ENCODE data around the gene AGBL4. TPM values are rescaled to one million over a fixed set of nuclear protein-coding genes. Genes with fewer than 3 reads are reported as not detected.

The AGBL4 gene
- total RNA-seq, 6 experiments from 2014 or later = not detected

GRCh38 chr1:48810740-48811139 lies 1213.0 kb downstream of the AGBL4 start:
- Mint-ChIP-seq H3K4me3 (no peak overlapping the region), H3K36me3 (ENCODE audit: low read depth) (no peaks in the 10 kb centered on the region), H3K9me3 (peaks cover 64% of the 10 kb centered on the region), H3K27me3 (ENCODE audit: insufficient read depth) (no peaks in the 10 kb centered on the region), H3K27ac (no peak overlapping the region), H3K4me1 (ENCODE audit: low read depth) (no peaks in the 10 kb centered on the region)
- TF ChIP-seq CTCF (IDR thresholded peaks at IDR 0.05) = no peak
- no peak for DNase-seq

- 0 out of 2 replicates have a peak, but pooled peaks cover 7% of the 10 kb centered on the region for H3K36me3 Mint-ChIP-seq (ENCODE audit: low read depth)
- DNase-seq = no peak
- no peak overlapping the region for H3K4me3 Mint-ChIP-seq
- H3K4me1 Mint-ChIP-seq (ENCODE audit: low read depth) = no peaks in the 10 kb centered on the region
- H3K27ac Mint-ChIP-seq = no peak overlapping the region
- H3K9me3 Mint-ChIP-seq = peaks cover 66% of the 10 kb centered on the region
- TF ChIP-seq CTCF (IDR thresholded peaks at IDR 0.05) = no peak
- peaks cover 2% of the 10 kb centered on the region; the same call in 1 of the 2 replicates for H3K27me3 Mint-ChIP-seq (ENCODE audit: insufficient read depth)
Measured at GRCh38 chr1:48808496-48808895, 1215.3 kb downstream of the AGBL4 start.

- no peak for DNase-seq
- Mint-ChIP-seq H3K36me3 (ENCODE audit: low read depth) (0 out of 2 replicates have a peak, but pooled peaks cover 7% of the 10 kb centered on the region), H3K4me3 (no peak overlapping the region), H3K9me3 (peaks cover 66% of the 10 kb centered on the region), H3K4me1 (ENCODE audit: low read depth) (no peaks in the 10 kb centered on the region), H3K27me3 (ENCODE audit: insufficient read depth) (peaks cover 2% of the 10 kb centered on the region; the same call in 1 of the 2 replicates), H3K27ac (no peak overlapping the region)
- TF ChIP-seq CTCF (IDR thresholded peaks at IDR 0.05) = no peak
Measured at GRCh38 chr1:48807554-48808260, 1216.0 kb downstream of the AGBL4 start.

GRCh38 chr1:48803474-48803873 lies 1220.3 kb downstream of the AGBL4 start:
- Mint-ChIP-seq H3K27ac (no peak overlapping the region), H3K9me3 (peaks cover 68% of the 10 kb centered on the region), H3K4me1 (ENCODE audit: low read depth) (no peaks in the 10 kb centered on the region), H3K27me3 (ENCODE audit: insufficient read depth) (peaks cover 2% of the 10 kb centered on the region; the same call in 1 of the 2 replicates), H3K36me3 (ENCODE audit: low read depth) (0 out of 2 replicates have a peak, but pooled peaks cover 7% of the 10 kb centered on the region), H3K4me3 (no peak overlapping the region)
- no peak for DNase-seq
- no peak for TF ChIP-seq CTCF (IDR thresholded peaks at IDR 0.05)

GRCh38 chr1:48794816-48795215 lies 1228.9 kb downstream of the AGBL4 start:
- Mint-ChIP-seq H3K27me3 (ENCODE audit: insufficient read depth) (no peaks in the 10 kb centered on the region; the same call in none of the 2 replicates), H3K36me3 (ENCODE audit: low read depth) (no peaks in the 10 kb centered on the region), H3K4me1 (ENCODE audit: low read depth) (no peaks in the 10 kb centered on the region), H3K27ac (no peak overlapping the region), H3K4me3 (no peak overlapping the region), H3K9me3 (peaks cover 44% of the 10 kb centered on the region)
- TF ChIP-seq CTCF (IDR thresholded peaks at IDR 0.05) = no peak
- DNase-seq = no peak
